GM12878 (cell line): Measurements from ENCODE around the gene PLEKHH1. TPM values are rescaled to one million over a fixed set of nuclear protein-coding genes. Genes with fewer than 3 reads are reported as not detected.

Experiments
- BCL3 ChIP-seq: IDR thresholded peaks from 2 replicates; pipeline ENCODE4 v1.6.1; 2011; ENCODE audit warnings: borderline replicate concordance, low read depth, mild to moderate bottlenecking, moderate library complexity, low read length; ENCODE audit not compliant: insufficient read depth, poor library complexity, severe bottlenecking
- MTA2 ChIP-seq: fragments of 450-650 bp; IDR thresholded peaks from 2 replicates; pipeline ENCODE4 v1.6.1; 2016; ENCODE audit warnings: low read depth, mild to moderate bottlenecking, moderate library complexity
- MXI1 ChIP-seq: fragments of 150-350 bp; IDR thresholded peaks from 2 replicates; pipeline ENCODE4 v1.6.1; 2011; ENCODE audit warnings: low read depth, mild to moderate bottlenecking, inconsistent platforms, low read length, improper control_type of control experiment
- NR2C2 ChIP-seq: IDR thresholded peaks from 2 replicates; pipeline ENCODE4 v1.6.1; 2011; ENCODE audit warnings: borderline replicate concordance, low read depth; ENCODE audit not compliant: control insufficient read depth, insufficient read length
- SMAD5 ChIP-seq: IDR thresholded peaks from 2 replicates; pipeline ENCODE4 v1.6.1; 2016; ENCODE audit warnings: antibody characterized with exemption, low read depth
- SMC3 ChIP-seq: IDR thresholded peaks from 2 replicates; pipeline ENCODE4 v1.6.1; 2011; ENCODE audit warnings: low read length, improper control_type of control experiment, borderline replicate concordance
- TCF12 ChIP-seq: IDR thresholded peaks from 2 replicates; pipeline ENCODE4 v1.6.1; 2011; ENCODE audit warnings: low read depth, mild to moderate bottlenecking, low read length
- ZNF207 ChIP-seq: fragments of 450-650 bp; IDR thresholded peaks from 2 replicates; pipeline ENCODE4 v1.6.1; 2014; ENCODE audit warnings: antibody characterized with exemption, mild to moderate bottlenecking, borderline replicate concordance
- polyA plus RNA-seq, 11 experiments: library from polyadenylated mRNA; depleted of rRNA in 4 of 11; unstranded in 6 of 11; stranded (reverse) in 5 of 11; fragments of >200 nt; fragmentation: Nextera tagmentation in 4 of 11; fragmentation: Illumina TruSeq in 1 of 11; extraction: Ambion mirVana in 4 of 11; extraction: Trizol in 1 of 11; gene quantifications; 1 replicate in 1 of 11; 2 replicates in 10 of 11; pipeline versions ENCODE4 v1.2.1 to v1.2.3, GENCODE V29; 2011 to 2016; ENCODE audit warnings: inconsistent platforms in 2 of 11, missing spikeins in 2 of 11, low read depth in 1 of 11
- total RNA-seq, 4 experiments: library from RNA; depleted of rRNA in 3 of 4; stranded (reverse); fragments of >200 nt in 3 of 4; fragmentation: Illumina TruSeq in 1 of 4; extraction: Trizol in 1 of 4; gene quantifications; 2 replicates each; pipeline versions ENCODE4 v1.2.1 to v1.2.3, GENCODE V29; 2013 to 2021
- TF ChIP-seq, protein P1 (sequence below): fragments of 450-650 bp; IDR thresholded peaks from 2 replicates; pipeline ENCODE4 v1.6.1; 2017; ENCODE audit warnings: borderline replicate concordance
- TF ChIP-seq, protein P2 (sequence below): fragments of 450-650 bp; formaldehyde crosslinking; IDR thresholded peaks from 2 replicates; pipeline ENCODE4 v1.5.0; 2022; ENCODE audit warnings: mild to moderate bottlenecking, missing genetic modification characterization
- TF ChIP-seq, protein P3 (sequence below): IDR thresholded peaks from 2 replicates; pipeline ENCODE4 v1.6.1; 2012; ENCODE audit warnings: low read depth, low read length, improper control_type of control experiment

PLEKHH1 gene
- total and polyA plus RNA-seq, 10 of the 15 experiments (the other 5 are each of a cell fraction or from before 2014, with no cell fraction given) = 0.11 to 0.95 (median 0.41) TPM

DNA sequence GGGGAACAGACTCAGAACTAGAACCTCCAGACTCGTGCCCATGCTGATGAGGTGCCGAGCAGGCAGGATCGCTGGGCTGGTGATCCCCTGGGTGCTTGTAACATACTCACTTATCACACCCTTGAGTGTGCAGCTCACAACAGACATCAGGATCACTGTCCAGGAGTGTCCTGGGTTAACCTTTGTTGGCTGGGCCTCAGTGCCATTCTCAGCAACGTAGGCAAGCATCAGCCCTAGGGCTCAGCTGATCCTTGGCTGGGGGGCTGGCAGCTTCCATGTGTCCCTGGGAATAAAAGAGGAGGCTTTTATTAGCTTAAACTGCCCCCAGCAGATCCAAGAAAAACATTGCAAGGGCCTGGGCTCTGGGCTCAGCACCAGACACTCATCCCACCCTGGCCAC, 46.2 kb upstream of the PLEKHH1 start (continued):
- TF ChIP-seq, protein P1, sequence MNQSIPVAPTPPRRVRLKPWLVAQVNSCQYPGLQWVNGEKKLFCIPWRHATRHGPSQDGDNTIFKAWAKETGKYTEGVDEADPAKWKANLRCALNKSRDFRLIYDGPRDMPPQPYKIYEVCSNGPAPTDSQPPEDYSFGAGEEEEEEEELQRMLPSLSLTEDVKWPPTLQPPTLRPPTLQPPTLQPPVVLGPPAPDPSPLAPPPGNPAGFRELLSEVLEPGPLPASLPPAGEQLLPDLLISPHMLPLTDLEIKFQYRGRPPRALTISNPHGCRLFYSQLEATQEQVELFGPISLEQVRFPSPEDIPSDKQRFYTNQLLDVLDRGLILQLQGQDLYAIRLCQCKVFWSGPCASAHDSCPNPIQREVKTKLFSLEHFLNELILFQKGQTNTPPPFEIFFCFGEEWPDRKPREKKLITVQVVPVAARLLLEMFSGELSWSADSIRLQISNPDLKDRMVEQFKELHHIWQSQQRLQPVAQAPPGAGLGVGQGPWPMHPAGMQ = no peak
- TF ChIP-seq TCF12 (no peak), SMC3 (no peak), BCL3 (no peak), ZNF207 (no peak), NR2C2 (no peak), MXI1 (no peak), SMAD5 (no peak), MTA2 (no peak)
- TF ChIP-seq, protein P2, sequence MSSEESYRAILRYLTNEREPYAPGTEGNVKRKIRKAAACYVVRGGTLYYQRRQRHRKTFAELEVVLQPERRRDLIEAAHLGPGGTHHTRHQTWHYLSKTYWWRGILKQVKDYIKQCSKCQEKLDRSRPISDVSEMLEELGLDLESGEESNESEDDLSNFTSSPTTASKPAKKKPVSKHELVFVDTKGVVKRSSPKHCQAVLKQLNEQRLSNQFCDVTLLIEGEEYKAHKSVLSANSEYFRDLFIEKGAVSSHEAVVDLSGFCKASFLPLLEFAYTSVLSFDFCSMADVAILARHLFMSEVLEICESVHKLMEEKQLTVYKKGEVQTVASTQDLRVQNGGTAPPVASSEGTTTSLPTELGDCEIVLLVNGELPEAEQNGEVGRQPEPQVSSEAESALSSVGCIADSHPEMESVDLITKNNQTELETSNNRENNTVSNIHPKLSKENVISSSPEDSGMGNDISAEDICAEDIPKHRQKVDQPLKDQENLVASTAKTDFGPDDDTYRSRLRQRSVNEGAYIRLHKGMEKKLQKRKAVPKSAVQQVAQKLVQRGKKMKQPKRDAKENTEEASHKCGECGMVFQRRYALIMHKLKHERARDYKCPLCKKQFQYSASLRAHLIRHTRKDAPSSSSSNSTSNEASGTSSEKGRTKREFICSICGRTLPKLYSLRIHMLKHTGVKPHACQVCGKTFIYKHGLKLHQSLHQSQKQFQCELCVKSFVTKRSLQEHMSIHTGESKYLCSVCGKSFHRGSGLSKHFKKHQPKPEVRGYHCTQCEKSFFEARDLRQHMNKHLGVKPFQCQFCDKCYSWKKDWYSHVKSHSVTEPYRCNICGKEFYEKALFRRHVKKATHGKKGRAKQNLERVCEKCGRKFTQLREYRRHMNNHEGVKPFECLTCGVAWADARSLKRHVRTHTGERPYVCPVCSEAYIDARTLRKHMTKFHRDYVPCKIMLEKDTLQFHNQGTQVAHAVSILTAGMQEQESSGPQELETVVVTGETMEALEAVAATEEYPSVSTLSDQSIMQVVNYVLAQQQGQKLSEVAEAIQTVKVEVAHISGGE (CRISPR knock-in tag) = no peak
- TF ChIP-seq, protein P3, sequence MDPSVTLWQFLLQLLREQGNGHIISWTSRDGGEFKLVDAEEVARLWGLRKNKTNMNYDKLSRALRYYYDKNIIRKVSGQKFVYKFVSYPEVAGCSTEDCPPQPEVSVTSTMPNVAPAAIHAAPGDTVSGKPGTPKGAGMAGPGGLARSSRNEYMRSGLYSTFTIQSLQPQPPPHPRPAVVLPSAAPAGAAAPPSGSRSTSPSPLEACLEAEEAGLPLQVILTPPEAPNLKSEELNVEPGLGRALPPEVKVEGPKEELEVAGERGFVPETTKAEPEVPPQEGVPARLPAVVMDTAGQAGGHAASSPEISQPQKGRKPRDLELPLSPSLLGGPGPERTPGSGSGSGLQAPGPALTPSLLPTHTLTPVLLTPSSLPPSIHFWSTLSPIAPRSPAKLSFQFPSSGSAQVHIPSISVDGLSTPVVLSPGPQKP = no peak
